ENCODE data around the gene CBX7.

GRCh38 chr22:39129081-39129480 lies 23.4 kb downstream of the CBX7 start:
- TF ChIP-seq SP2 (IDR thresholded peaks at IDR 0.05; ENCODE audit: extremely low read depth, low read depth, low read length, poor library complexity, severe bottlenecking), result no peak
- TF ChIP-seq CEBPB (tag; IDR thresholded peaks at IDR 0.05), result no peak
- no peak for TF ChIP-seq CTCF (IDR thresholded peaks at IDR 0.05 in 2 of 3, conservative IDR thresholded peaks at IDR 0.05 in 1 of 3; ENCODE audit: insufficient read depth in 2 of 3, low read depth in 1 of 3, low read length in 3 of 3)
- no peak for TF ChIP-seq MCM5 (IDR thresholded peaks at IDR 0.05; ENCODE audit: low read depth)
- TF ChIP-seq HMBOX1 (IDR thresholded peaks at IDR 0.05), result no peak
- no peak for TF ChIP-seq ZNF780A (CRISPR knock-in tag; IDR thresholded peaks at IDR 0.05)
- no peak for TF ChIP-seq PTRF (tag; IDR thresholded peaks at IDR 0.05)

Data from K562 (cell line).